ENCODE measurements around the gene VSIG2. TPM values are rescaled to one million over a fixed set of nuclear protein-coding genes. Genes with fewer than 3 reads are reported as not detected.

The VSIG2 gene
- total RNA-seq, 1 donor from 2014 or later, result 2.0 TPM

DNA sequence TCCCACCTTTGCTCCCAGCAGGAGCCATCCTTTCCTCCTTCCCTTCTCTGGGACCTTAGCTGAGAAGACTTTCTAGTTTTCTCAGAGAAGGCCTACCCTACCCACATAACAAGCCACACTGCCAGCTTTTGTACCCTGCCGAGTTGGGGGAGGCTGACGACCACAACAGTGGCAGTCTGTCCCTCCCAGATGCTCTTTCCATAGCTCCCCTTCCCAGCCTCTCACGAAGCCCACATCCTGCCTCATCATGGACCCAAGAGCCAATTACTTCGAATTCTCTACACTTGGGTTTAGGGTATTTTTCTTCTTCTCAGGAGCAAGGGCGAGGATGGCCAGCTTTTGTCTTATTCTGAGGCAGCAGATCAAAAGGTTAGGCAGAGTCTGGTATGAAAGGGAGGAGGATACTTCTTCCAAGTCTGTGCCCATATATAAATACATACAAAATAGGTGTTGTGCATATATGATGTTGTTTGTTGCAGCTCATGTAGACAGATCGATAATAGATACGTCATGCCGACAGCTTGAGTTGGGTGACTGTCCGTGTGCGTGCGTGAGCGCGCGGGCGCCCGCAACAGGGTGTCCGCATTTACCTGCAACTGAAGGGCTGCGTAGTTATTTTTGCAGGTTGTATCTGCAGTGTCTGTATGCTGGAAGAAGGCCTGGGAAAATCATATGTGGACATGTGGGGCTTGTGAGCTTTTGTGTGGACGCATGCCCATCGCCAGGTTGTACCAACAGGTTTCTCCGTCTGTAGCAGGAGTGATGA is 13.2 kb downstream of the VSIG2 start:
- ATAC-seq (no peak), DNase-seq (ENCODE audit: low spot score) (no peak)
- intact Hi-C loops (cut with DNase I), result no loop called here

DNA sequence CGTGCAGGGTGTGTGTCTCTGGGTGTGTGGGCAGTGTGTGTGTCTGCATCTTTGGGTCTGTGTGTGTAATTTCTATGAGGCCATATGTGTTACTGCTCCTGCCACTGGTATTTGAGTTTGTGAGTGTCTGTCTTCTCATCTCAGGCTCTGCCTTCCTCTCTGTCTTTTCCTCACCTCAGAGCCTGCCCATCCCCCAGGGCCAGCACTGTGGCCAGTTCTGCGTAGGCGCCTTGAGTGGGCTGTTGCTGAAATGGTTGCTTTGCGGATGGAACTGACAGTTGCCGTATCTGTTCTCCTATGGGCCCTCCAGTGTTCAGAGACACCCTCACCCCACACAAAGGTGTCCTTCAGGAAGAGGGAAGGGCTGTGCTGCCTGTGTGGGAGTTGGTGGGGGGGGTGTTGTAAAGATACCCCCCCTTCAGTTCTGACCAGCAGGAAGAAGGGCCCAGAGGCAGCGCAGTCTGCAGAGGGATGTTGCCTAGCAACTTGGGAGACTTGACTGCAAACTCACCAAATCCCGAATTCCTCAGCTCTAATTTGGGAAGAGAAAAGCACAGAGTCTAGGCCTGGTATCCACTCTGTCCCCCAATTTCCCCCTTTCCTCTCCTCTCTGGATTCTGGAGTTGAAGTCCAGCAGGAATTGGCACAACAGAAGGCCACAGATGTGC is 14.3 kb downstream of the VSIG2 start:
- no peak for DNase-seq (ENCODE audit: low spot score)
- intact Hi-C loops (cut with DNase I), result no loop called here
- no peak for ATAC-seq

DNA sequence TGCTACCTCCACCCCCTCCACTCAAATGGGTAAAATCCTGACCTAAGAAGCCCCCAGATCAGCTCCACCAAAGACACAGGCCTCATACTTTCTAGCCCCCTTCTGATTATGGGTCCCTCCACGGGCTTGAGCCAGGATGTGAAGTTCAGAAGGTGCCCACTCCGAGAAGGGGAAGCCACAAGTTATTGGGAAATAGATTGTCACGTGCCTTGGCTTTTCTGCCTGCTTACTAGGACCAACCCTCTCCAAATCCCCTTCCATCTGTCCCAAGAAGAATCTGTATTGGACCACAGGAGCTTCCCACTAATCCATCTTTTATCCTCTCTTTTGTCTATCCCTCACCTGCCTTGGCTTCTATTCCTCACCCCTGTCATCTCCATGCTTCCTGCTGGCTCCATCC is 15.3 kb downstream of the VSIG2 start:
- no peak for ATAC-seq
- no peak for DNase-seq (ENCODE audit: low spot score)
- intact Hi-C loops (cut with DNase I), result no loop called here

DNA sequence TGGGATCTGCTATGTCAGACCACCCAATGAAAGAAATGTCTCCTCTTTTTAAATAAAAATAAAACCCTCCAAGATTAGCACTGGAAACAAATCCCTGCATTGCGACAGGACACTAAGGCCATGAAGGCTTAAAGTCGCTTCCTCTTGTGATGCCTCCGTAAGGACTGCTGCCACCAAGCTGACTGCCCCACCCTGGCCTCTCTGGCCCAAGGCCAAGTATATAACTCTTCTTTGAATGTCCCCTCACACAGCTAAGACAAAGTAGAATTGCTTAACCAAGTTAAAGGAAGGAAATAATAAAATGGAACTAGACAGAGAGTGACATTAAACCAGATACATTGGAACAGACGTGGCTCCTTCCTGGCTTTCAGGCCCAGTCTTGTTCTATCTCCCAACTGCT is 19.8 kb downstream of the VSIG2 start:
- intact Hi-C loops (cut with DNase I), result no loop called here
- no peak for DNase-seq (ENCODE audit: low spot score)
- no peak for ATAC-seq

DNA sequence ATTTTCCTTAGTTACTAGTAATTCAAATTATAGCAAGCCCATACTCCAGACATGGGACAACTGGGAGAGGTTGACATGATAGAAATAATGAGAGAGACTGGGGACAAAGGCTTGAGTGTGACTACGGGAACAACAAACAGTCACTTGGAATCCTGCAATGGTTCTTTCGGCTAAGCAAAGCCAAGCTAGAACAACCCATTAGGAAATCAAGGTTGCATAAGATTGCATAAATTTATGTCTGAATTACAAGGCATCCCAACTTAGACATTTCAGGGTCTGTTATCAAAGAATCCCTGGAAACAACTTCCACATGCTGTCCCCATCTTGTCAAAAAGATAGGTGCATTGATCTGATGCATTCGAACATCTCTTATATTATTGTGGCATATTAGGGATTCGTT is 22.5 kb downstream of the VSIG2 start:
- intact Hi-C loops (cut with DNase I), result no loop called here
- ATAC-seq, result no peak
- DNase-seq (ENCODE audit: low spot score), result no peak

DNA sequence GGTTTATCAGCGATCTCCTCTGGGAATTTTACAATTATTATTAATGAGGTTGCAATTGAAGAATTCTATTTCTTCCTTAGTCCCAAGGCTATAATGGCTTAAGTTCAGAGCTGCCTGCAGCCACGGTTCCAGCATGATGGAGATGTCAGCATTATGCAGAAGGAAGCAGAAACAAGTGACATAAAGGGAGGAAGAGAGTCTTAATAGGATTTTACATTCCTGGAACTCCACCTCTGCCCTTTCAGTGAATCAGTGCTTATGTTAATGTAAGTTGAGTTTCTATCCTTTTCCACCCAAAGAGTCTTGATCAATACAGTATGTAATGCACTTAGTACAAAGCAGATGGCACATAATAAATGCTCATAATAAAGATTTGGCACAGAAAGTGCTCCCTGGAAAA is 23.9 kb downstream of the VSIG2 start:
- intact Hi-C loops (cut with DNase I), result no loop called here
- no peak for ATAC-seq

GRCh38 chr11:124727474-124727873 is 24.6 kb downstream of the VSIG2 start:
- DNase-seq (ENCODE audit: low spot score) (no peak), ATAC-seq (no peak)
- intact Hi-C loops (cut with DNase I), result no loop called here

More for the DNA sequence above, 23.9 kb downstream of the VSIG2 start:
- no peak for DNase-seq (ENCODE audit: low spot score)

- ATAC-seq, result no peak
- intact Hi-C loops (cut with DNase I), result no loop called here
- DNase-seq (ENCODE audit: low spot score), result no peak
Observed at GRCh38 chr11:124725719-124726105, 26.3 kb downstream of the VSIG2 start.

DNA sequence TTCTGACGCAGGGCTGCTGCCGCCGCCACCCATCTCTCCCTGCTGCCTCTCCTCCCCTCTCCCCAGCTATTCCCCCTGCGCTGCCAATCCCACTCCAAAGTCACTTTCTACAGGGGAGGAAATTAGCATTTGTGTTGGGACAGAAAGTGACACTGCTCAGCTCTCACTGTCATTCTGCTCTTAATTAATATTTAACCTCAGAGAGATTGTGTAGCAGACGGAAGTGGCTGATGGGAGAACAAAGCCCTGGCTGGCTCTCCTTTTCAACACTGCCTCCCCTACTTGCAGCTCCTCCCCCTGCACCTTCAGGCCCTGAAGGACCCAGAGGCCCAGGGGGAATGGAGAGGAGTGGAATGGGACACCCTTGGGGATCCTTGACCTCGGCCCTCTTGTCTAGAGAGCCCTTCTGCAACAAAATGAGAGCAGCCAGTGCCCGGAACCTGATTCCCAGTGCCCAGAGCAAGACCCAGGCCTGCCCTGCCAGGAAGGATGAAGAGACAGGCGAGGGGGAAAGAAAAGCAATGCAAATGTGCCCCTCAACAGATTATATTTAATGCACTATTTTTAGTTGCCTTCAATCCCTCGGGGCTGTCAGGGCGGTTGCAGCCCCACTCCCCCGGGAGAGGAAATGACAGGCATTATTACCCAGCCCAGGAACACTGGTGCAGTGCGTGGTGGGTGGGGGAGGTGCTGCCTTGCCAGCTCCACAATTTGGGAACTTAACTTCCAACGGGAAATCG is 26.9 kb downstream of the VSIG2 start:
- no peak for DNase-seq (ENCODE audit: low spot score)
- no peak for ATAC-seq

DNA sequence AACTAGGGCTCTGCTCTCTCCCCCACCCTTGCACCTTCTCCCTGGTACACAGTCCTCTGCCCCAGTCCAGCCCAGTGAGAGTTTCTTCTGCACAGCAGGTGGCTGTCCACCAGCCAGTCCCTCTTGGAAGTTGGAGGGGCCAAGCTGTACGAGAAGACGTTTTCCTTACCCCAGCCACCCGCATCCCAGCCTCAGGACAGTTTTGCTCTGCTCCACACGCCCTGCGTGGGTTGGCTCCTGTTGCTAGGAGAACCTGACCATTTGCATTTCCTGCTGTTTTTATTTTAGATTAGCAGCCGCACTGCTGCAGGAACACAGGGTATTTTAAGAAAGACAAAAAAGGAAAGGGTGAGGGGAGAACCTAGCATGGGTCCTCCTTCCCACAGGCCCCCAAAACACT is 29.9 kb downstream of the VSIG2 start:
- DNase-seq (ENCODE audit: low spot score), result no peak
- intact Hi-C loops (cut with DNase I), result no loop called here
- no peak for ATAC-seq

More for the DNA sequence above, 26.9 kb downstream of the VSIG2 start:
- intact Hi-C loops (cut with DNase I), result no loop called here

GRCh38 chr11:124719534-124719933 is 32.5 kb downstream of the VSIG2 start:
- ATAC-seq (no peak), DNase-seq (ENCODE audit: low spot score) (no peak)
- intact Hi-C loops (cut with DNase I), result no loop called here

DNA sequence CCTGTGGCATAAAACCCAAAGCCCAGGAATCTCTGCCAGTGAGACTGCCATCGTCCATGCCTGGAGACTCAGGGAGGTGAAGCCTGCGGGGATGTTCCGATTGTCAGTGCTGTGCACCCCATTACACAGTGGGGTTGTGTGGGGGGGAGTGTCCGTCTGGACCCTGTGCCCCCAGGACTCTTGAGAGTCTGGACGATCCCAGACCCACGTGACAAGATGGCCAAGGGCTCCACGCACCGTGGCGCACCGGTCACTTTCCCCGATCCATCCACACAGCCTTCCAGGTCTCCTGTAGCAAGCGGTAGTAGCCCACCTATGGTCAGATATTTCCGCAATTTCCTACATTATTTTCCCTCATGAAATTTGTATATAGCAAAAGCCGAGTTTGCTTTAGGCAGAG is 33.3 kb downstream of the VSIG2 start:
- ATAC-seq (no peak), DNase-seq (ENCODE audit: low spot score) (no peak)
- intact Hi-C loops (cut with DNase I), result no loop called here

GRCh38 chr11:124717786-124718651 is 34.0 kb downstream of the VSIG2 start:
- DNase-seq (ENCODE audit: low spot score), result no peak

GRCh38 chr11:124717421-124717785 is 34.7 kb downstream of the VSIG2 start:
- intact Hi-C loops (cut with DNase I), result no loop called here
- ATAC-seq, result no peak

More at GRCh38 chr11:124717786-124718651, 34.0 kb downstream of the VSIG2 start:
- intact Hi-C loops (cut with DNase I), result no loop called here
- peak; percentile 38 for ATAC-seq

GRCh38 chr11:124716591-124716990 is 35.5 kb downstream of the VSIG2 start:
- intact Hi-C loops (cut with DNase I), result no loop called here
- ATAC-seq (no peak), DNase-seq (ENCODE audit: low spot score) (no peak)

More at GRCh38 chr11:124717421-124717785, 34.7 kb downstream of the VSIG2 start:
- no peak for DNase-seq (ENCODE audit: low spot score)

DNA sequence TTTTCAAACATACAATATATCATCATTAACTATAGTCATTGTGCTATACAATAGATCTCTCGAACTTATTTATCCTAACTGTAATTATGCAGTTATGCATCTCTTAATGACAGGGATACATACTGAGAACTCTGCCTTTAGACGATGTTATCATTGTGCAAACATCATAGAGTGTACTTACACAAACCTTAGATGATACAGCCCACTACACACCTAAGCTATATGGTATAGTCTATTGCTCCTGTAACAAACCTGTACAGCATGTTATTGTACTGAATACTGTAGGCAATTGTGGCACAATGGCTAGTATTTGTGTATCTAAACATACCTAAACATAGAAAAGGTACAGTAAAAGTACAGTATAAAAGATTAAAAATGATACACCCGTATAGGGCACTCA is 39.7 kb downstream of the VSIG2 start:
- intact Hi-C loops (cut with DNase I), result no loop called here

DNA sequence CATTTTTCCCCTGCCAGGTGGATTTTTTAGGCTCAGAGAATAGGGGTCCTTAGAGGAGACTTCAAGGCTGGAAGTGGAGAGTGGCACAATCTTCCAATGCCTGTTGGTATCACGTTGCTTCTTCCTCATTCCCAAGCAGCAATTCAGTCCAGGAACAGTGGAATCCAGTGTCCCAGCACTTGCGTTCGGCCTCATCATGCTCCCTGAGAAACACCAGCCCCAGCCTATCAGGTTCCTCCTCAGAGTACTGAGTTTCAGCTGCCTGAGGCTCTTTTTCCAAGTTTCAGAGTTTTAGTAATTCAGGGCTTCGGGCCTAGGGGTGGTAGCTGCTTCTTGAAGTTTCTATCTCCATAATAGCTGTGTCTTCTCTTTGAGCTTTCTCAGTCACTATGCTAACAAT is 44.2 kb downstream of the VSIG2 start:
- DNase-seq (ENCODE audit: low spot score) (no peak), ATAC-seq (no peak)
- intact Hi-C loops (cut with DNase I), result no loop called here

More for the DNA sequence above, 39.7 kb downstream of the VSIG2 start:
- DNase-seq (ENCODE audit: low spot score) (no peak), ATAC-seq (no peak)

DNA sequence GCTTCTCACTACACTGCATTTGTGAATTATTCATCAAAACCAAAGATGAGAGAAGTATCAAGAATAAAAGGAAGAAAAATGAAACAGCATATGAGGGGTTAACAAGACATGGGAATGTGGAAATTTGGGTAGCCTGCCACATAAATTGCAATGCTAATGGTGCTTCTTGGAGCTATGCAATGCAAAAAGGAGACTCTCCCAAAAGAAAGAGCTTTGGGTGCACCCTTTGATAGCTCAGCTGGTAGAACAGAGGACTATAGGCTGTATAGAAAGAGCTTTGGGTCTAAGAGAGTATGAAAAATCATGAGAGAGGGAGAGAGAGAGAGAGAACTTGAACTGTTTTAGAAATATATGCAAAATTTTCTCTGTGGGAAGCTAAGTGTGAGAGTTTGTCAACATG is 52.0 kb downstream of the VSIG2 start:
- no peak for DNase-seq (ENCODE audit: low spot score)
- intact Hi-C loops (cut with DNase I), result no loop called here
- no peak for ATAC-seq

DNA sequence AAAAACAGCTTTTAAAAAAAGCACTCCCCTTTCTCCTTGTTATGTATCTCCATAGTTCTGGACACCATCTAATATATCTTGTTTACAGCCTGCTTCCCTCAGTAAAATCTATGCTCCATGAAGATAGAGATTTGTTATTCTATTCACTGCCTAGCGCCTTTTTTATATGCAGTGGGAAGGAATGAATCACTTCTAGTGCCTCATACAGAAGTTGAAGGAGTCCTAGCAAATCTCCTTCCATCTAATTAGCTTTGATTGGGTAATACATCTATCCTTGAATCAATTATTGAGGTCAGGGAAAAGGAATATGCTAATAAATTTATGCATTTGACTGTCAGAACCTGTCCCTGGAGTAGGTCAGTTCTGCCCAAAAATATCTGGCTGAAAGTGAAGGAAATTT is 52.5 kb downstream of the VSIG2 start:
- intact Hi-C loops (cut with DNase I), result no loop called here
- no peak for DNase-seq (ENCODE audit: low spot score)

More for the DNA sequence above, 52.5 kb downstream of the VSIG2 start:
- no peak for ATAC-seq
